Measurements from ENCODE around the gene ATP11B. TPM values are rescaled to one million over a fixed set of nuclear protein-coding genes. Genes with fewer than 3 reads are reported as not detected.

Gene ATP11B
- total and polyA plus RNA-seq, 5 donors = 9.5 to 43.6 (median 36.1) TPM

GRCh38 chr3:182911782-182912111 is 118.4 kb downstream of the ATP11B start:
- Histone ChIP-seq H3K4me1 (ENCODE audit: control insufficient read depth, insufficient read depth, low read length) (peaks cover 6% of the 10 kb centered on the region), H3K27me3 (ENCODE audit: control insufficient read depth, insufficient read depth) (no peaks in the 10 kb centered on the region), H3K9me3 (ENCODE audit: control insufficient read depth, low read length) (no peaks in the 10 kb centered on the region), H3K4me3 (ENCODE audit: low read length) (no peak overlapping the region), H3K27ac (ENCODE audit: low read length) (no peak overlapping the region)
- DNase-seq (no peak), ATAC-seq (no peak)
- WGBS = 58% methylated on average over 5 of the region's 5 CpGs
- intact Hi-C loops (cut with DNase I) = no loop called here

- H3K4me1 ChIP-seq (ENCODE audit: control insufficient read depth, insufficient read depth, low read length) = peaks cover 6% of the 10 kb centered on the region
- no peak overlapping the region for H3K27ac ChIP-seq (ENCODE audit: low read length)
- 61% methylated on average over 5 of the region's 5 CpGs for WGBS
- DNase-seq (no peak), ATAC-seq (peak; percentile 37 to 79)
- H3K9me3 ChIP-seq (ENCODE audit: control insufficient read depth, low read length) = no peaks in the 10 kb centered on the region
- no peaks in the 10 kb centered on the region for H3K27me3 ChIP-seq (ENCODE audit: control insufficient read depth, insufficient read depth)
- H3K4me3 ChIP-seq (ENCODE audit: low read length) = no peak overlapping the region
- intact Hi-C loops (cut with DNase I) = no loop called here
Measured at GRCh38 chr3:182912474-182912873, 119.2 kb downstream of the ATP11B start.

- intact Hi-C loops (cut with DNase I) = no loop called here
- H3K27me3 ChIP-seq (ENCODE audit: control insufficient read depth, insufficient read depth) = no peaks in the 10 kb centered on the region
- DNase-seq = no peak
- no peak overlapping the region for H3K27ac ChIP-seq (ENCODE audit: low read length)
- peaks cover 6% of the 10 kb centered on the region for H3K4me1 ChIP-seq (ENCODE audit: control insufficient read depth, insufficient read depth, low read length)
- no peak overlapping the region for H3K4me3 ChIP-seq (ENCODE audit: low read length)
- no peak for ATAC-seq
- no peaks in the 10 kb centered on the region for H3K9me3 ChIP-seq (ENCODE audit: control insufficient read depth, low read length)
- 62% methylated on average over 4 of the region's 4 CpGs for WGBS
Measured at GRCh38 chr3:182913889-182914288, 120.6 kb downstream of the ATP11B start.

DNA sequence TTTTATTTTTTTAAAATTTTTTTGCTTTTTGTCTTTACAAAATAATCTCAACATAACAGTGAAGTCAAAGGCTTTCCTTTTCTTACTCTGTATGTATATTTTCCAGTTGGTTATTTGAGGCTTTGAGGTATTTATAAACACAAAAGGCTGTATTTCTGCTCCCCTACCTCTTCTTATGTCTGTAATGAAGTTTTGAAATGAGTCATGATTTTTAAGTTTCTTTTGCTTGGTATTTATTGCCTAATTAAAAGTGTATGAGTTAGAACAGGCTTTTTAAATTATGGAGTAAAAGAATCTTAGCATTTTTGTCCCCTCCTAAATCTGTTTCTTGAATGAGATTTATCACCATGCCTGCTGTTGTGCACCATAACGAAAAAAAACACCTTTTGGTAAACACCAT is 121.0 kb downstream of the ATP11B start:
- ATAC-seq = no peak
- Histone ChIP-seq H3K27me3 (ENCODE audit: control insufficient read depth, insufficient read depth) (no peaks in the 10 kb centered on the region), H3K27ac (ENCODE audit: low read length) (no peak overlapping the region), H3K9me3 (ENCODE audit: control insufficient read depth, low read length) (no peaks in the 10 kb centered on the region), H3K4me1 (ENCODE audit: control insufficient read depth, insufficient read depth, low read length) (peaks cover 6% of the 10 kb centered on the region), H3K4me3 (ENCODE audit: low read length) (no peak overlapping the region)
- no peak for DNase-seq
- 98% methylated on average over 1 of the region's 1 CpG for WGBS
- intact Hi-C loops (cut with DNase I) = no loop called here

GRCh38 chr3:182917134-182917533 is 123.8 kb downstream of the ATP11B start:
- no peaks in the 10 kb centered on the region for H3K27me3 ChIP-seq (ENCODE audit: control insufficient read depth, insufficient read depth)
- DNase-seq = no peak
- 75% methylated on average over 3 of the region's 3 CpGs for WGBS
- no peak for ATAC-seq
- intact Hi-C loops (cut with DNase I) = no loop called here
- H3K4me1 ChIP-seq (ENCODE audit: control insufficient read depth, insufficient read depth, low read length) = no peaks in the 10 kb centered on the region
- no peak overlapping the region for H3K27ac ChIP-seq (ENCODE audit: low read length)
- no peak overlapping the region for H3K4me3 ChIP-seq (ENCODE audit: low read length)
- no peaks in the 10 kb centered on the region for H3K9me3 ChIP-seq (ENCODE audit: control insufficient read depth, low read length)

GRCh38 chr3:182919866-182920357 is 126.6 kb downstream of the ATP11B start:
- Histone ChIP-seq H3K4me3 (ENCODE audit: low read length) (no peak overlapping the region), H3K27me3 (ENCODE audit: control insufficient read depth, insufficient read depth) (no peaks in the 10 kb centered on the region), H3K4me1 (ENCODE audit: control insufficient read depth, insufficient read depth, low read length) (no peaks in the 10 kb centered on the region), H3K27ac (ENCODE audit: low read length) (no peak overlapping the region), H3K9me3 (ENCODE audit: control insufficient read depth, low read length) (no peaks in the 10 kb centered on the region)
- DNase-seq = no peak
- no peak for ATAC-seq
- 88% methylated on average over 5 of the region's 5 CpGs for WGBS
- intact Hi-C loops (cut with DNase I) = no loop called here

GRCh38 chr3:182920515-182921084 is 127.3 kb downstream of the ATP11B start:
- ATAC-seq = peak; percentile 54 to 55
- no peak overlapping the region for H3K27ac ChIP-seq (ENCODE audit: low read length)
- H3K4me3 ChIP-seq (ENCODE audit: low read length) = no peak overlapping the region
- intact Hi-C loops (cut with DNase I) = no loop called here
- peak in 1 of 3 donors; percentile 13 for DNase-seq
- WGBS = 78% methylated on average over 9 of the region's 9 CpGs
- no peaks in the 10 kb centered on the region for H3K27me3 ChIP-seq (ENCODE audit: control insufficient read depth, insufficient read depth)
- no peaks in the 10 kb centered on the region for H3K9me3 ChIP-seq (ENCODE audit: control insufficient read depth, low read length)
- no peaks in the 10 kb centered on the region for H3K4me1 ChIP-seq (ENCODE audit: control insufficient read depth, insufficient read depth, low read length)

DNA sequence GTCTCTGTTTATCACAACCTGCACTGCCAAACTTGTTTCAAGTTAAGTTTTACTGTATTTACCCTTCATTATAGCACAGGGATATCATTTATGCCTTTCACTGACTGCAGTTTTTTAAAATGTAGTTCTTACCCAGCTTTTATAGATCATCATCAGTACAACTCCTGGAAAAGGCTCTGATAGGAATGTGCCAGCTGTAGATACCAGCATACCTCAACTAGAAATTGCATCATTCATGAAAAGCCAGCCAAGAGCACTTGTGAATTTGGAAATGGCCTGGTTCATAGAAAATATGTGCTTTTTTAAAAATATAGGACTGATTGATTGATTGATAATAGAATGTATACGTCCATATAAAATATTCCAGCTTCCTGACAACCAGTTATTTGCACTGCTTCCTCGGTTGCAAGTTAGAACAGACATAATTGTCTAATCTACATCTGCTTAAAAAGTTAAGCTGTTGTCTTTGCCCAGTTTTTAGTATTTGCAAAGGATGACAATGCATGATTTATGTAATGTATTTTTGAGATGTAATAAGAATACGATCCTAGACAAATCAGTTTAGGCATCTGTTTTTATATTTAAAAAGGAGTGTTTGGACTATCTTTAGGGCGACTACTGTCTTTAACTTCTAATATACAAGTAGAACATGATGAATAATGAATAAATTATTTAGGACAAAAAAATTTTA is 128.5 kb downstream of the ATP11B start:
- Histone ChIP-seq H3K4me3 (ENCODE audit: low read length) (no peak overlapping the region), H3K27ac (ENCODE audit: low read length) (no peak overlapping the region), H3K9me3 (ENCODE audit: control insufficient read depth, low read length) (no peaks in the 10 kb centered on the region), H3K4me1 (ENCODE audit: control insufficient read depth, insufficient read depth, low read length) (no peaks in the 10 kb centered on the region), H3K27me3 (ENCODE audit: control insufficient read depth, insufficient read depth) (no peaks in the 10 kb centered on the region)
- intact Hi-C loops (cut with DNase I) = no loop called here
- ATAC-seq (no peak), DNase-seq (no peak)
- 73% methylated on average over 4 of the region's 4 CpGs for WGBS

- ATAC-seq = peak; percentile 80 to 81
- no peaks in the 10 kb centered on the region for H3K4me1 ChIP-seq (ENCODE audit: control insufficient read depth, insufficient read depth, low read length)
- H3K9me3 ChIP-seq (ENCODE audit: control insufficient read depth, low read length) = no peaks in the 10 kb centered on the region
- no peak overlapping the region for H3K4me3 ChIP-seq (ENCODE audit: low read length)
- 62% methylated on average over 4 of the region's 4 CpGs for whole genome bisulfite sequencing
- H3K27ac ChIP-seq (ENCODE audit: low read length) = peak overlapping the region; percentile 2
- intact Hi-C loops (cut with DNase I) = no loop called here
- peak; percentile 42 to 72 (median 56) for DNase-seq
- H3K27me3 ChIP-seq (ENCODE audit: control insufficient read depth, insufficient read depth) = no peaks in the 10 kb centered on the region
Measured at GRCh38 chr3:182925330-182925943, 132.1 kb downstream of the ATP11B start.

- no peak overlapping the region for H3K4me3 ChIP-seq (ENCODE audit: low read length)
- no peak for DNase-seq
- H3K9me3 ChIP-seq (ENCODE audit: control insufficient read depth, low read length) = no peaks in the 10 kb centered on the region
- no peaks in the 10 kb centered on the region for H3K27me3 ChIP-seq (ENCODE audit: control insufficient read depth, insufficient read depth)
- WGBS = 87% methylated on average over 3 of the region's 3 CpGs
- H3K27ac ChIP-seq (ENCODE audit: low read length) = no peak overlapping the region
- peak in 1 of 2 donors; percentile 25 for ATAC-seq
- intact Hi-C loops (cut with DNase I) = no loop called here
- H3K4me1 ChIP-seq (ENCODE audit: control insufficient read depth, insufficient read depth, low read length) = no peaks in the 10 kb centered on the region
Measured at GRCh38 chr3:182925944-182926337, 132.6 kb downstream of the ATP11B start.

- H3K27ac ChIP-seq (ENCODE audit: low read length) = no peak overlapping the region
- intact Hi-C loops (cut with DNase I) = no loop called here
- H3K4me1 ChIP-seq (ENCODE audit: control insufficient read depth, insufficient read depth, low read length) = peaks cover 2% of the 10 kb centered on the region
- no peaks in the 10 kb centered on the region for H3K27me3 ChIP-seq (ENCODE audit: control insufficient read depth, insufficient read depth)
- WGBS = 59% methylated on average over 3 of the region's 3 CpGs
- DNase-seq (no peak), ATAC-seq (no peak)
- H3K4me3 ChIP-seq (ENCODE audit: low read length) = no peak overlapping the region
- no peaks in the 10 kb centered on the region for H3K9me3 ChIP-seq (ENCODE audit: control insufficient read depth, low read length)
Measured at GRCh38 chr3:182935803-182936202, 142.5 kb downstream of the ATP11B start.
